Osteoblast (primary cell): ENCODE data around the gene FURIN. TPM values are rescaled to one million over a fixed set of nuclear protein-coding genes. Genes with fewer than 3 reads are reported as not detected.
A peak's percentile ranks its signal among the peaks of the same experiment; 100 is the strongest.

Experiments
- DNase-seq: peaks from one replicate; pipeline ENCODE4 v3.0.0; 2011; ENCODE audit warnings: low spot score, mixed read lengths; ENCODE audit not compliant: insufficient read length; ENCODE audit errors: missing footprints
- H2AFZ ChIP-seq: 2 replicates; pipeline ENCODE4 v1.6.0; 2011; ENCODE audit warnings: mild to moderate bottlenecking, low read length
- H3K27ac ChIP-seq: 2 replicates; pipeline ENCODE4 v1.5.1; 2011; ENCODE audit warnings: mild to moderate bottlenecking, low read depth, low read length, moderate library complexity
- H3K27me3 ChIP-seq: 2 replicates; pipeline ENCODE4 v1.6.0; 2012; ENCODE audit warnings: mild to moderate bottlenecking, control low read depth, inconsistent platforms, low read length, moderate library complexity; ENCODE audit not compliant: insufficient read depth
- H3K36me3 ChIP-seq: 2 replicates; pipeline ENCODE4 v1.5.1; 2011; ENCODE audit warnings: mild to moderate bottlenecking, low read length, control low read depth, moderate library complexity; ENCODE audit not compliant: insufficient read depth
- H3K4me1 ChIP-seq: 2 replicates; pipeline ENCODE4 v1.5.1; 2011; ENCODE audit warnings: mild to moderate bottlenecking, low read length, control low read depth, moderate library complexity; ENCODE audit not compliant: insufficient read depth
- H3K4me2 ChIP-seq: 2 replicates; pipeline ENCODE4 v1.6.0; 2011; ENCODE audit warnings: mild to moderate bottlenecking, low read length; ENCODE audit not compliant: insufficient read depth
- H3K4me3 ChIP-seq: fragments of 200-600 bp; sonication (generic); 3 replicates; pipeline ENCODE4 v1.5.1; 2012; ENCODE audit warnings: mild to moderate bottlenecking, low read length, inconsistent platforms; ENCODE audit not compliant: insufficient read depth
- H3K79me2 ChIP-seq: 2 replicates; pipeline ENCODE4 v1.6.0; 2012; ENCODE audit warnings: mild to moderate bottlenecking, low read length, control low read depth, inconsistent platforms; ENCODE audit not compliant: insufficient read depth
- H3K9me3 ChIP-seq: 2 replicates; pipeline ENCODE4 v1.5.1; 2011; ENCODE audit warnings: low read depth, low read length, control low read depth
- H4K20me1 ChIP-seq: 2 replicates; pipeline ENCODE4 v1.6.0; 2012; ENCODE audit warnings: mild to moderate bottlenecking, low read length, control low read depth; ENCODE audit not compliant: insufficient read depth
- CTCF ChIP-seq: IDR thresholded peaks from 2 replicates; pipeline ENCODE4 v1.5.1; 2011; ENCODE audit warnings: mild to moderate bottlenecking, low read depth, low read length, moderate library complexity; ENCODE audit errors: extremely low read depth
- total RNA-seq: library from RNA; depleted of rRNA; stranded (reverse); fragments of >200 nt; gene quantifications from 2 replicates; pipeline ENCODE4 v1.2.3, GENCODE V29; 2012

FURIN gene
- total RNA-seq, 1 donor: 39.1 TPM

GRCh38 chr15:90851940-90852339 is 16.4 kb upstream of the FURIN start:
- no peak overlapping the region for H2AFZ ChIP-seq
- no peaks in the 10 kb centered on the region for H4K20me1 ChIP-seq
- H3K4me2 ChIP-seq: no peak overlapping the region
- H3K4me1 ChIP-seq: peaks cover 7% of the 10 kb centered on the region
- no peaks in the 10 kb centered on the region for H3K9me3 ChIP-seq
- H3K27ac ChIP-seq: peak overlapping the region; percentile 15
- no peak for DNase-seq
- H3K27me3 ChIP-seq: no peaks in the 10 kb centered on the region
- H3K79me2 ChIP-seq: no peaks in the 10 kb centered on the region
- no peak for TF ChIP-seq CTCF
- no peak overlapping the region for H3K4me3 ChIP-seq
- H3K36me3 ChIP-seq: no peaks in the 10 kb centered on the region

- Histone ChIP-seq H4K20me1 (no peaks in the 10 kb centered on the region), H2AFZ (no peak overlapping the region), H3K9me3 (no peaks in the 10 kb centered on the region), H3K4me3 (no peak overlapping the region), H3K36me3 (no peaks in the 10 kb centered on the region), H3K4me2 (no peak overlapping the region), H3K79me2 (no peaks in the 10 kb centered on the region), H3K27ac (no peak overlapping the region), H3K4me1 (peaks cover 7% of the 10 kb centered on the region), H3K27me3 (no peaks in the 10 kb centered on the region)
- peak; percentile 14 for DNase-seq
- no peak for TF ChIP-seq CTCF
Observed at GRCh38 chr15:90855139-90855538, 13.2 kb upstream of the FURIN start.

DNA sequence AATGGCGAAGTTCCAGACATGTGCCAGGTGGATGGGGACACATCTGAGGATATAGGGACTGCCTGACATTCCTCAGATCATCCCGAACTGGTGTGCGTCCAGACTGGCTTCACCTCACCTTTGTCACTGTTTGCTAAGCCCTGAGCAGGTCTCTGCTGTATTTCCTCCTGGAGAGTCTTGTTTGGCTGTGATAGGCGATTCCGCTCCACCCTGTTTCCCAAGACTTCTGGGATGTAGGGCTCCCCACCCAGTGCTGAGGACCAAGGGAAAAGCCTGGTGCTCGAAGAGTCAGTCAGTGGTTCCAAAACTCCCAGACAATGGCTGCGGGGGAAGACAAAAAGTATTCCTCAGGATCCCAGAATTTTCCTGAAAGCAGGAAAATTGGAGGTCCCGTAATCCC is 11.1 kb upstream of the FURIN start:
- H3K4me2 ChIP-seq: no peak overlapping the region
- no peak overlapping the region for H3K4me3 ChIP-seq
- no peaks in the 10 kb centered on the region for H3K9me3 ChIP-seq
- H3K4me1 ChIP-seq: peaks cover 5% of the 10 kb centered on the region
- no peaks in the 10 kb centered on the region for H3K79me2 ChIP-seq
- no peak overlapping the region for H3K27ac ChIP-seq
- no peaks in the 10 kb centered on the region for H3K36me3 ChIP-seq
- H3K27me3 ChIP-seq: no peaks in the 10 kb centered on the region
- no peak for TF ChIP-seq CTCF
- H4K20me1 ChIP-seq: no peaks in the 10 kb centered on the region
- no peak overlapping the region for H2AFZ ChIP-seq
- peak; percentile 17 for DNase-seq

DNA sequence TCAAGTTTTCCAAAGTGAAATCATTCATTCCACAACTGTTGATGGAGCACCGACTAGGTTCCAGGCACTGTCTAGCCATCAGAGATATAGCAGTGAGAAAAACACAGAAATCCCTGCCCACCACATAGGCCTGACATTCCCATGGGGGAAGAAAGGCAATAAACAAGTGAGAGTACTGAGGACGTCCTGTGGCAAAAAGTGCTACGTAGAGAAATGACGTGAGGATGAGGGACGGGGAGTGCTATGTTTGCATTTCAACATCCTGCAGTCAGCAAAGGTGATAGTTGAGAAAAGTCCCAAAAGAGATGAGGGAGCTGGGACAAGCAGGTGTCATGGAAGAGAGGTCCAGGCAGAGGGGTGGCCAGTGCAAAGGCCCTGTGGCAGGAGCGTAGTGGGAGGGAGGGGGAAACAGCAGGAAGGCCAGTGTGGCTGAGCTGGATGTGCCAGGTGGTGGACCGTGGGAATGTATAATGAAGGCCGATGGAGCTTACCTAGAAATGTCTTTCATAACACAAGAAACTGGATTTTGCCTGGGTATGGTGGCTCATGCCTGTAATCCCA is 10.4 kb upstream of the FURIN start:
- Histone ChIP-seq H3K4me3 (no peak overlapping the region), H2AFZ (no peak overlapping the region), H3K27me3 (no peaks in the 10 kb centered on the region), H4K20me1 (no peaks in the 10 kb centered on the region), H3K36me3 (no peaks in the 10 kb centered on the region), H3K79me2 (no peaks in the 10 kb centered on the region), H3K9me3 (no peaks in the 10 kb centered on the region), H3K4me1 (peaks cover under 1% of the 10 kb centered on the region), H3K4me2 (no peak overlapping the region), H3K27ac (no peak overlapping the region)
- TF ChIP-seq CTCF: no peak
- no peak for DNase-seq
